ENCODE data around the gene LHX4.

GRCh38 chr1:180227861-180228647, 2.0 kb upstream of the LHX4 start:
- TF ChIP-seq, protein P1, sequence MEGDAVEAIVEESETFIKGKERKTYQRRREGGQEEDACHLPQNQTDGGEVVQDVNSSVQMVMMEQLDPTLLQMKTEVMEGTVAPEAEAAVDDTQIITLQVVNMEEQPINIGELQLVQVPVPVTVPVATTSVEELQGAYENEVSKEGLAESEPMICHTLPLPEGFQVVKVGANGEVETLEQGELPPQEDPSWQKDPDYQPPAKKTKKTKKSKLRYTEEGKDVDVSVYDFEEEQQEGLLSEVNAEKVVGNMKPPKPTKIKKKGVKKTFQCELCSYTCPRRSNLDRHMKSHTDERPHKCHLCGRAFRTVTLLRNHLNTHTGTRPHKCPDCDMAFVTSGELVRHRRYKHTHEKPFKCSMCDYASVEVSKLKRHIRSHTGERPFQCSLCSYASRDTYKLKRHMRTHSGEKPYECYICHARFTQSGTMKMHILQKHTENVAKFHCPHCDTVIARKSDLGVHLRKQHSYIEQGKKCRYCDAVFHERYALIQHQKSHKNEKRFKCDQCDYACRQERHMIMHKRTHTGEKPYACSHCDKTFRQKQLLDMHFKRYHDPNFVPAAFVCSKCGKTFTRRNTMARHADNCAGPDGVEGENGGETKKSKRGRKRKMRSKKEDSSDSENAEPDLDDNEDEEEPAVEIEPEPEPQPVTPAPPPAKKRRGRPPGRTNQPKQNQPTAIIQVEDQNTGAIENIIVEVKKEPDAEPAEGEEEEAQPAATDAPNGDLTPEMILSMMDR (IDR thresholded peaks at IDR 0.05), result no peak
- TF ChIP-seq POLR2A (IDR thresholded peaks at IDR 0.05), result no peak
- peak in 2 of 4 donors; percentile 18 to 20 for TF ChIP-seq POLR2AphosphoS5 (IDR thresholded peaks at IDR 0.05)
- no peak for TF ChIP-seq EP300 (IDR thresholded peaks at IDR 0.05)
